22Rv1 (cell line): ENCODE measurements around the gene RGP1.

Experiments
- ZFX ChIP-seq: fragments of 450-650 bp; IDR thresholded peaks from 2 replicates; pipeline ENCODE4 v1.6.1; 2017; ENCODE audit warnings: antibody characterized with exemption, borderline replicate concordance
- TF ChIP-seq, protein P1 (sequence below): fragments of 450-650 bp; IDR thresholded peaks from 2 replicates; pipeline ENCODE4 v1.5.1; 2017; ENCODE audit warnings: mild to moderate bottlenecking

DNA sequence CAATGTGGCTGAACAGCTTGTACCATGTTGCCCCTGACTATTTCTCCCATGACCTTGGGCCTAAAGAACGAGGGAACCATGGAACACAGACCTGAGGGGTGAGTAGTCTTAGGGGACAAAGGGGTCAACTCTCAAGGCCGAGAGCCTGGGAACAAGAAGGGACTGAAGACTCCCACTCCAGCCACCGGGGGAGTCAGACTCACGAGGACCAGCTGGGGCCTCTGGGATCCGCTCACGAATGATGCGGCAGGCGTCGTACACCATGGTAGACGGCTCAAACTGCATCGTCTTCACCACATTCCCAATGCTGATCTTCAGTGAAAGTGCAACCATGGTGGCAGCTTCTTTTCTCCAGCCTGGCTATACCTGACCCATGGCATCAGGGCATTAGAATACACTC, 23.7 kb upstream of the RGP1 start:
- TF ChIP-seq, protein P1, sequence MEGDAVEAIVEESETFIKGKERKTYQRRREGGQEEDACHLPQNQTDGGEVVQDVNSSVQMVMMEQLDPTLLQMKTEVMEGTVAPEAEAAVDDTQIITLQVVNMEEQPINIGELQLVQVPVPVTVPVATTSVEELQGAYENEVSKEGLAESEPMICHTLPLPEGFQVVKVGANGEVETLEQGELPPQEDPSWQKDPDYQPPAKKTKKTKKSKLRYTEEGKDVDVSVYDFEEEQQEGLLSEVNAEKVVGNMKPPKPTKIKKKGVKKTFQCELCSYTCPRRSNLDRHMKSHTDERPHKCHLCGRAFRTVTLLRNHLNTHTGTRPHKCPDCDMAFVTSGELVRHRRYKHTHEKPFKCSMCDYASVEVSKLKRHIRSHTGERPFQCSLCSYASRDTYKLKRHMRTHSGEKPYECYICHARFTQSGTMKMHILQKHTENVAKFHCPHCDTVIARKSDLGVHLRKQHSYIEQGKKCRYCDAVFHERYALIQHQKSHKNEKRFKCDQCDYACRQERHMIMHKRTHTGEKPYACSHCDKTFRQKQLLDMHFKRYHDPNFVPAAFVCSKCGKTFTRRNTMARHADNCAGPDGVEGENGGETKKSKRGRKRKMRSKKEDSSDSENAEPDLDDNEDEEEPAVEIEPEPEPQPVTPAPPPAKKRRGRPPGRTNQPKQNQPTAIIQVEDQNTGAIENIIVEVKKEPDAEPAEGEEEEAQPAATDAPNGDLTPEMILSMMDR = no peak
- TF ChIP-seq ZFX = no peak
